Mucosa of descending colon (tissue), 3 donors: ENCODE results near the gene LRRFIP2. TPM values are rescaled to one million over a fixed set of nuclear protein-coding genes. Genes with fewer than 3 reads are reported as not detected.
A peak's percentile ranks its signal among the peaks of the same experiment; 100 is the strongest.

Source experiments
- ATAC-seq: fragments of 200-7000 bp; cut with Tn5 transposase; one replicate; pipeline ENCODE4 v1.9.1; 2020; ENCODE audit warnings: mild to moderate bottlenecking, moderate library complexity
- DNase-seq, 3 donors: peaks; one replicate each; pipeline ENCODE4 v3.0.0-alpha.2; 2020
- H3K36me3 ChIP-seq: fragments of 200-600 bp; one replicate; pipeline ENCODE4 v1.8.0; 2021; ENCODE audit warnings: low read depth, mild to moderate bottlenecking
- H3K4me1 ChIP-seq: fragments of 200-600 bp; one replicate; pipeline ENCODE4 v1.8.0; 2021; ENCODE audit warnings: low read depth, mild to moderate bottlenecking
- H3K4me3 ChIP-seq: fragments of 200-600 bp; one replicate; pipeline ENCODE4 v1.8.0; 2021; ENCODE audit warnings: mild to moderate bottlenecking
- H3K9me3 ChIP-seq: fragments of 200-600 bp; one replicate; pipeline ENCODE4 v1.8.0; 2021; ENCODE audit warnings: mild to moderate bottlenecking
- intact Hi-C, 2 donors: fragments of 100-400 bp; cut with DNase I in 1 of 2; cut with micrococcal nuclease in 1 of 2; formaldehyde crosslinking; loops; one replicate each; pipeline versions ENCODE4 v1.11.0 to v1.11.1; 2022; cut with DNase I, micrococcal nuclease
- total RNA-seq, 3 donors: library from RNA; stranded (reverse); fragmentation: NEBNext Ultra II Directional in 2 of 3; extraction: Animal tissue kit (Norgen Biotek cat#: 25700) in 2 of 3; gene quantifications; one replicate each; pipeline versions ENCODE4 v1.2.1 to v1.2.4, GENCODE V29; 2021 to 2023
- TF ChIP-seq, protein P1 (sequence below): fragments of 200-600 bp; IDR thresholded peaks from one replicate; pipeline ENCODE4 v1.8.0; 2022; ENCODE audit warnings: antibody characterized with exemption, mild to moderate bottlenecking
- donor health status: DM: no; HTN: no; CAD: no; lungs with moderate emphysema.
- donor health status: DM: no; HTN: no; CAD: no.
- donor health status: DM: no; HTN: yes; CAD: no.

LRRFIP2 gene
- total RNA-seq, 3 donors from 2014 or later = 89.9 to 136 (median 128) TPM

DNA sequence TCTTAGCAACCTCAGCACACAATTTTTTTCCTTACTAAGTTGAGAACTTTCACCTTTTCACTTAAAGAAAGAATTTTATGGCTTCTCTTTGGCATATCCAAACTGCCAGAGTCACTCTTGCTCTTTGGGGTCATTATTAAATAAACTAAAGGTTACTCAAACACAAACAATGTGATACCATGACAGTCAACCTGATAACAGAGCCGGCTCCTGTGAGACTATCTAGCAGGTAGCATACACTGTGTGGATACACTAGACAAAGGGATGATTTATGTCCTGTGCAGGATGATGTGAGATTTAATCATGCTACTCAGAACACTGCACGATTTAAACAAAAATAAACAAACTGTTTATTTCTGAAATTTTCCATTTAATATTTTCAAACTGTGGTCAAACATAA, 35.6 kb downstream of the LRRFIP2 start:
- H3K4me3 ChIP-seq = no peak overlapping the region
- TF ChIP-seq, protein P1, sequence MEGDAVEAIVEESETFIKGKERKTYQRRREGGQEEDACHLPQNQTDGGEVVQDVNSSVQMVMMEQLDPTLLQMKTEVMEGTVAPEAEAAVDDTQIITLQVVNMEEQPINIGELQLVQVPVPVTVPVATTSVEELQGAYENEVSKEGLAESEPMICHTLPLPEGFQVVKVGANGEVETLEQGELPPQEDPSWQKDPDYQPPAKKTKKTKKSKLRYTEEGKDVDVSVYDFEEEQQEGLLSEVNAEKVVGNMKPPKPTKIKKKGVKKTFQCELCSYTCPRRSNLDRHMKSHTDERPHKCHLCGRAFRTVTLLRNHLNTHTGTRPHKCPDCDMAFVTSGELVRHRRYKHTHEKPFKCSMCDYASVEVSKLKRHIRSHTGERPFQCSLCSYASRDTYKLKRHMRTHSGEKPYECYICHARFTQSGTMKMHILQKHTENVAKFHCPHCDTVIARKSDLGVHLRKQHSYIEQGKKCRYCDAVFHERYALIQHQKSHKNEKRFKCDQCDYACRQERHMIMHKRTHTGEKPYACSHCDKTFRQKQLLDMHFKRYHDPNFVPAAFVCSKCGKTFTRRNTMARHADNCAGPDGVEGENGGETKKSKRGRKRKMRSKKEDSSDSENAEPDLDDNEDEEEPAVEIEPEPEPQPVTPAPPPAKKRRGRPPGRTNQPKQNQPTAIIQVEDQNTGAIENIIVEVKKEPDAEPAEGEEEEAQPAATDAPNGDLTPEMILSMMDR = no peak
- ATAC-seq (peak; percentile 48), DNase-seq (no peak)
- intact Hi-C loops = no loop called here
- no peaks in the 10 kb centered on the region for H3K36me3 ChIP-seq
- H3K9me3 ChIP-seq = no peaks in the 10 kb centered on the region
- H3K4me1 ChIP-seq = peaks cover 16% of the 10 kb centered on the region

DNA sequence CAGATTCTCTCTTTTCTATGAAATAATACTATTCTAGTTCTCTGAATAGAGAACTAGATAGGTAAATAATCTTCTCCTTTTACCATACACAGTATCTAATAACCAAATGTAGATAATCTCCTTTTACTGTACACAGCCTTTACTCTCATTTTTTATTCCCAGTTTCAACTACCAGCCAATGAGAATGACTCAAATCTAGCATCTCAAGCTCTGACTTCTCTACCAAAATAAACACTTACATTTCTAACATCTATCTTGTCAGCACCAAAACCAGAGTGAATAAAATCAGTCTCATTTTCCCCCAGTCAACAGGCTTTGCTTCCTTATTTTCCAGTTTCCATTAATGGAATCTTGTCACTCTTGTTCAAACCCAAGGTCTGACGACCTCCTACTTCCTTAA, 36.9 kb downstream of the LRRFIP2 start:
- ATAC-seq = no peak

DNA sequence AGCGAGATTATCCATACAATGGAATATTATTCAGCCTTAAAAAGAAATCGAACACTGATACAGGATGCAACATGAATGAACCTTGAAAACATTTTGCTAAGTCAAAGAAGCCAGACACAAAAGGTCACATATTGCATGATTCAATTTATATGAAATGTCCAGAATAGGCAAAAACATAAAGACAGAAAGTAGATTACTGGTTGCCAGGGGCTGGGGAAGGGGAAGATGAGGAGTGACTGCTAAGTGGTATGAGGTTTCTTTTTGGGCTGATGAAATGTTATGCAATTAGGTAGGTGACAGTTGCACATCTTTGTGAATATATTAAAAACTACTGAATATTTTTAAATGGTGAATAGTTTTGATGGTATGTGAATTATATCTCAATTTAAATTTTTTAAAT, 38.3 kb downstream of the LRRFIP2 start:
- Histone ChIP-seq H3K36me3 (no peaks in the 10 kb centered on the region), H3K4me1 (peaks cover 30% of the 10 kb centered on the region), H3K4me3 (no peak overlapping the region), H3K9me3 (no peaks in the 10 kb centered on the region)
- no peak for DNase-seq
- TF ChIP-seq, protein P1 = no peak
- no peak for ATAC-seq
- intact Hi-C loops = no loop called here

More for the DNA sequence above, 36.9 kb downstream of the LRRFIP2 start:
- intact Hi-C loops = no loop called here
- no peaks in the 10 kb centered on the region for H3K36me3 ChIP-seq
- no peaks in the 10 kb centered on the region for H3K9me3 ChIP-seq
- TF ChIP-seq, protein P1 = no peak
- H3K4me3 ChIP-seq = no peak overlapping the region
- no peak for DNase-seq
- H3K4me1 ChIP-seq = peaks cover 23% of the 10 kb centered on the region

DNA sequence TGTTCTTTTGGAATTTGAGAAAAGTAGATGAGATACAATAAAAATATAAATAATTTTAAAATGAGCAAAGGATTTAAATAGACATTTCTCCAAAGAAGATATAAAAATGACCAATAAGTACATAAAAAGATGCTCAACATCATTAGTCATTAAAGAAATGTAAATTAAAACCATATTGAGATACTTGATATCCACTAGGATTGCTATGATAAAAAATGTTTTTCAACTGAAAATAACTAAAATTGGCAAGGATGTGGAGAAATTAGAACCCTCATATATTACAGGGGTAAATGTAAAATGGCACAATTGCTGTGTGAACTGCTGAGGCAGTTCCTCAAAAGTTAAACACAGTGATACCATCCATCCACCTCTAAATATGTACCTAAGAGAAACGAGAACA, 38.8 kb downstream of the LRRFIP2 start:
- intact Hi-C loops = no loop called here
- DNase-seq = no peak
- H3K4me3 ChIP-seq = no peak overlapping the region
- no peak for ATAC-seq
- peaks cover 35% of the 10 kb centered on the region for H3K4me1 ChIP-seq
- H3K9me3 ChIP-seq = no peaks in the 10 kb centered on the region
- TF ChIP-seq, protein P1 = no peak
- H3K36me3 ChIP-seq = no peaks in the 10 kb centered on the region

DNA sequence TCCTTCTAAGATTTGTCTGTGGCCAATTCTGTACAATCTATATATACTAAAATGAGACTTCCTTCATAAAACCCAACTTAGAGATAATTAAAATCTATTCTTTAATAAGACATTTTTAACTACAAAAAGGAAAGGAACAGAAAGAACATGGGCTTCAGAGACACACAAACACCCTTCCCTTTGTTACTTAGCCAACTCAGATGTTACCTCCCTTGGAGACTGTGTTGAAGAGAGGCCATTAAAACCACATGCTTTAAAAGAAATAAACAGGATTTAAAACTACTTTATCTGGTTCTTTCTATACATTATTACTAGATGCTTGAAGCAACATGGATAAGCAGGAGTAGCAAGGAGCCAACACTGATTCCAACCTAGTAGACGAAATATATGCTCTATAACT, 42.0 kb downstream of the LRRFIP2 start:
- TF ChIP-seq, protein P1 = no peak
- intact Hi-C loops = no loop called here
- no peaks in the 10 kb centered on the region for H3K36me3 ChIP-seq
- ATAC-seq (no peak), DNase-seq (no peak)
- no peaks in the 10 kb centered on the region for H3K9me3 ChIP-seq
- peaks cover 33% of the 10 kb centered on the region for H3K4me1 ChIP-seq
- H3K4me3 ChIP-seq = no peak overlapping the region

DNA sequence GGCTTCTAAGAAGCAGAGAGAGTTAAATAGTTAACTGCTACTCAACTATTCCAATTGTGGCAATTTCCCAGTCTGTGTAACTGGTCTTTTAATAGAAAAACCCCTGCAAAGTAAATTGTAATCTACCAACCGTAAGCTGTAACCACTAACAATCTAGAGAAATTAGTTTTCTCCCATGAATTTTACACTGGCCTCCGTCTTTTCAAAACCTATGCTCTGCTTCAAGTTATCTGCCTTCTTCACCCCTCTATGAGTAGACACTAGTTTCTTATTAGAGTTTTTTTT, 42.6 kb downstream of the LRRFIP2 start:
- TF ChIP-seq, protein P1 = no peak
- Histone ChIP-seq H3K36me3 (no peaks in the 10 kb centered on the region), H3K4me3 (no peak overlapping the region), H3K9me3 (no peaks in the 10 kb centered on the region), H3K4me1 (peaks cover 33% of the 10 kb centered on the region)
- intact Hi-C loops = no loop called here
- DNase-seq (no peak), ATAC-seq (no peak)
